Pancreas (tissue), 10 donors: ENCODE results near the gene MARS1. TPM values are rescaled to one million over a fixed set of nuclear protein-coding genes. Genes with fewer than 3 reads are reported as not detected.

Experiments used
- ATAC-seq, 4 donors: fragments of 200-7000 bp; cut with Tn5 transposase; one replicate each; pipeline versions ENCODE4 v1.8.0 to v1.9.1; 2020; ENCODE audit warnings: mild to moderate bottlenecking in 4 of 4, moderate library complexity in 4 of 4
- DNase-seq, 6 donors: peaks; one replicate each; pipeline ENCODE4 v3.0.0-alpha.2; 2020
- FAIRE-seq: peaks from 2 replicates; lab custom pipeline; 2012; peaks lifted over from hg19 to GRCh38; lab: Jason Lieb, UNC
- H3K27ac ChIP-seq, 4 donors: fragments of 200-600 bp; sonication (generic); 1 replicate in 3 of 4; 2 replicates in 1 of 4; pipeline versions ENCODE4 v1.5.0 to v1.8.0; 2020
- H3K27me3 ChIP-seq, 4 donors: fragments of 200-600 bp; one replicate each; pipeline ENCODE4 v1.8.0; 2021
- H3K36me3 ChIP-seq, 3 donors: fragments of 200-600 bp; sonication (generic) in 1 of 3; one replicate each; pipeline versions ENCODE4 v1.5.0 to v1.8.0; 2020 to 2021
- H3K4me1 ChIP-seq, 3 donors: fragments of 200-600 bp; one replicate each; pipeline ENCODE4 v1.8.0; 2021
- H3K4me3 ChIP-seq, 4 donors: fragments of 200-600 bp; sonication (generic) in 2 of 4; one replicate each; pipeline versions ENCODE4 v1.5.0 to v1.8.0; 2020 to 2021
- H3K9me3 ChIP-seq, 4 donors: fragments of 200-600 bp; one replicate each; pipeline ENCODE4 v1.8.0; 2021
- WGBS, 2 donors: extraction: QIAGEN DNeasy Blood & Tissue Kit; methylation state at CpG; one replicate each; pipeline ENCODE4 v1.1.7; 2013; 5-methylcytosine and 5-hydroxymethylcytosine counted together
- intact Hi-C, 3 donors: fragments of 100-400 bp; cut with DNase I; formaldehyde crosslinking; loops; one replicate each; pipeline versions ENCODE4 v1.11.1 to v1.14.2; 2022
- polyA plus RNA-seq, 2 donors: library from polyadenylated mRNA; stranded (reverse); fragments of 200-250 nt; gene quantifications; one replicate each; pipeline ENCODE4 v1.2.3, GENCODE V29; 2013
- total RNA-seq, 6 donors: library from RNA; stranded (reverse); fragmentation: NEBNext Ultra II Directional in 4 of 6; extraction: Animal tissue kit (Norgen Biotek cat#: 25700) in 4 of 6; gene quantifications; one replicate each; pipeline versions ENCODE4 v1.2.1 to v1.2.4, GENCODE V29; 2021 to 2023
- TF ChIP-seq, protein P1 (sequence below), 4 donors: fragments of 200-600 bp; sonication (generic) in 3 of 4; IDR thresholded peaks; one replicate each; pipeline versions ENCODE4 v1.5.0 to v1.8.0; 2021; ENCODE audit warnings: antibody characterized with exemption in 4 of 4
- donor health status: healthy with polysubstance abuse.
- donor health status: DM: no; HTN: no; CAD: no; lungs with moderate emphysema.
- donor health status: DM: no; HTN: no; CAD: no.
- donor health status: control.
- donor health status: control.
- donor health status: Bipolar disorder and iron deficiency.
- donor health status: DM: yes; HTN: yes; CAD: no.
- donor health status: DM: no; HTN: no; CAD: no.
- donor health status: DM: no; HTN: no; CAD: no.
- donor health status: DM: yes; HTN: yes; CAD: no.

MARS1 gene
- total and polyA plus RNA-seq, 8 donors, result 33.4 to 210 (median 88.8) TPM

DNA sequence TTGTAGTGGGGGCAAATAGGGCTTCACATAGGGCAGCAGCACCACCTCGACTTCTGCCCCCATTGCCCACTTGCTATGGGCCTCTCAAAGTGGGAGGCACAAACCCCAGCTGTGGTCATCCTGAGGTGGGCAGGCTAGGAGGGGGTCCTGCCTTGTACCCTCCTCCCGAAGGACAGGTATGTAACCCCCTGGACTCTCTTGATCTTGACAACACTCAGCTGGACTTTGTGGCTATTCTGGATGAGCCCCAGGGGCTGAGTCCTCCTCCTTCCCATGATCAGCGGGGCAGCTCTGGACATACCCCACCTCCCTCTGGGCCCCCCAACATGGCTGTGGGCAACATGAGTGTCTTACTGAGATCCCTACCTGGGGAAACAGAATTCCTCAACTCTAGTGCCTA is 16.2 kb upstream of the MARS1 start:
- Histone ChIP-seq H3K27me3 (peaks cover 0 to 4% (median 0%) of the 10 kb centered on the region in 4 donors), H3K9me3 (no peaks in the 10 kb centered on the region), H3K36me3 (no peaks in the 10 kb centered on the region), H3K4me3 (no peak overlapping the region), H3K27ac (no peak overlapping the region), H3K4me1 (peaks cover 3 to 5% (median 3%) of the 10 kb centered on the region in 3 donors)
- ATAC-seq (no peak), DNase-seq (peak in 1 of 6 donors; percentile 17), FAIRE-seq (no peak)
- TF ChIP-seq, protein P1, sequence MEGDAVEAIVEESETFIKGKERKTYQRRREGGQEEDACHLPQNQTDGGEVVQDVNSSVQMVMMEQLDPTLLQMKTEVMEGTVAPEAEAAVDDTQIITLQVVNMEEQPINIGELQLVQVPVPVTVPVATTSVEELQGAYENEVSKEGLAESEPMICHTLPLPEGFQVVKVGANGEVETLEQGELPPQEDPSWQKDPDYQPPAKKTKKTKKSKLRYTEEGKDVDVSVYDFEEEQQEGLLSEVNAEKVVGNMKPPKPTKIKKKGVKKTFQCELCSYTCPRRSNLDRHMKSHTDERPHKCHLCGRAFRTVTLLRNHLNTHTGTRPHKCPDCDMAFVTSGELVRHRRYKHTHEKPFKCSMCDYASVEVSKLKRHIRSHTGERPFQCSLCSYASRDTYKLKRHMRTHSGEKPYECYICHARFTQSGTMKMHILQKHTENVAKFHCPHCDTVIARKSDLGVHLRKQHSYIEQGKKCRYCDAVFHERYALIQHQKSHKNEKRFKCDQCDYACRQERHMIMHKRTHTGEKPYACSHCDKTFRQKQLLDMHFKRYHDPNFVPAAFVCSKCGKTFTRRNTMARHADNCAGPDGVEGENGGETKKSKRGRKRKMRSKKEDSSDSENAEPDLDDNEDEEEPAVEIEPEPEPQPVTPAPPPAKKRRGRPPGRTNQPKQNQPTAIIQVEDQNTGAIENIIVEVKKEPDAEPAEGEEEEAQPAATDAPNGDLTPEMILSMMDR (IDR thresholded peaks at IDR 0.05), result no peak
- 78 to 90% methylated on average over 3 of the region's 3 CpGs for WGBS, 2 donors
- intact Hi-C loops, result no loop called here

DNA sequence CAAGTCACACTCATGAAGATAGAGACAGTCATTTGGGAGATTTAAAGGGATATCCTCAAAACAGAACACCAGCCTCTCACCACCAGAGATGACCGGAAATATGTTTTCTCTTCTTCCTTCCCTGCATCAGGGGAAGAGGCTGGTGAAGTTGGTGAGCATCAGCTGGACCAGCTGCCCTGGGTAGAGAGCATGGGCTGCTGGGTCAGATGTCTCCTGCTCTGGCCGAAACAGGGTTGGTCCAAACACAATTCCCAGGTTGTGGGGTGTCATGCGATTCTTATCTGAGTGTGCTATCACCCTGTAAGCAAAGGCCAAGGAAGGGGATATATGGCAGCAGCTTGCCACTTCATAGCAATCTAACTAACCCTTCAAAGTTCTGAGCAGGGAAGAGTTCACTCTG is 15.5 kb upstream of the MARS1 start:
- Histone ChIP-seq H3K27ac (no peak overlapping the region), H3K4me1 (peaks cover 3 to 5% (median 3%) of the 10 kb centered on the region in 3 donors), H3K36me3 (no peaks in the 10 kb centered on the region), H3K9me3 (no peaks in the 10 kb centered on the region), H3K27me3 (peaks cover 0 to 4% (median 0%) of the 10 kb centered on the region in 4 donors), H3K4me3 (no peak overlapping the region)
- ATAC-seq (no peak), FAIRE-seq (no peak), DNase-seq (peak in 1 of 6 donors; percentile 13)
- WGBS, 2 donors, result 73 to 77% methylated on average over 3 of the region's 3 CpGs
- TF ChIP-seq, protein P1 (IDR thresholded peaks at IDR 0.05), result no peak
- intact Hi-C loops, result no loop called here

DNA sequence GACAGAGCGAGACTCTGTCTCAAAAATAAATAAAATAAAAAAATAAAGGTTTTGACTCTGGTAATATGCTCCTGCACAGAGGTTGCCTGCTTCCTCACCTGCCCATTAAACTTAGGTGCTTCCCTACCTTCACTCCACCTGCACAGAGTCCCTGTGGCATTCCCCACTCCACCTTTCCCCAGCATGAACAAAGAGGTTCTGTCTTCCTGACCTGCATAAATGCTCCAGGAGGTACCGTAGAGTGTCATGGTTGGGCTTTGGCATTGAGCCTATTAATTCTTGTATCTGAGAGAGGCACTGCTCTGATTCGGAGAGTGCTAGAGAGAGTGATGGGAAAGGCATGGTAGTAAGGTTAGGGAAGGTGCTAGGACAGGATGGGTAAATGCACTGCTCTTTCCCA is 14.5 kb upstream of the MARS1 start:
- whole genome bisulfite sequencing, 2 donors, result 38 to 41% methylated on average over 3 of the region's 3 CpGs
- peak in 3 of 4 donors; percentile 12 to 53 (median 46) for ATAC-seq

DNA sequence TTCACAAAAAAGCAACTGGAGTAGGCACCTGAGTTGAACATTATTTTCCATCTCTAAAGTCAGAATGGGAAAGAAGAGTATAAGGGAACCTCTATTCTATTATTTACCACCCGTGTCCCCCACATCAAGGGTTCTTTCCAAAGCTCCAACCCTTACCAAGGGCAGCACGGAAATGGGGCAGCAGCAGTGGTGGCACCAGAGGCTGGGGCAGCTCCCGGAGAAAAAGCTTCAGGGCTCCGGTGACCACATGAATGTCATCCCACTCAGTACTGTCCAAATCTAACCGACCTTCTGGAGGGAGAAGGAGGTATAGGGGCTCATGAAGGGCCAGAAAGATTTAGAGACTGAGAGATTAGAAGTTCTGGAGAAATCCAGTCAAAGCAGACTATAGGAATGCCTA is 14.0 kb upstream of the MARS1 start:
- FAIRE-seq (no peak), ATAC-seq (no peak), DNase-seq (peak in 1 of 6 donors; percentile 22)
- H3K4me3 ChIP-seq, result no peak overlapping the region
- H3K4me1 ChIP-seq, result peaks cover 3 to 5% (median 3%) of the 10 kb centered on the region in 3 donors
- H3K9me3 ChIP-seq, result no peaks in the 10 kb centered on the region
- H3K27ac ChIP-seq, result no peak overlapping the region
- intact Hi-C loops, result no loop called here
- peaks cover 0 to 4% (median 0%) of the 10 kb centered on the region in 4 donors for H3K27me3 ChIP-seq
- TF ChIP-seq, protein P1 (IDR thresholded peaks at IDR 0.05), result no peak
- WGBS, 2 donors, result 81 to 83% methylated on average over 5 of the region's 5 CpGs
- H3K36me3 ChIP-seq, result no peaks in the 10 kb centered on the region

More for the DNA sequence above, 14.5 kb upstream of the MARS1 start:
- Histone ChIP-seq H3K36me3 (no peaks in the 10 kb centered on the region), H3K27ac (no peak overlapping the region), H3K9me3 (no peaks in the 10 kb centered on the region), H3K4me1 (peaks cover 3 to 5% (median 3%) of the 10 kb centered on the region in 3 donors), H3K27me3 (peaks cover 0 to 4% (median 0%) of the 10 kb centered on the region in 4 donors), H3K4me3 (no peak overlapping the region)
- no peak for FAIRE-seq
- peak in 1 of 6 donors; percentile 5 for DNase-seq
- intact Hi-C loops, result no loop called here
- TF ChIP-seq, protein P1 (IDR thresholded peaks at IDR 0.05), result no peak

DNA sequence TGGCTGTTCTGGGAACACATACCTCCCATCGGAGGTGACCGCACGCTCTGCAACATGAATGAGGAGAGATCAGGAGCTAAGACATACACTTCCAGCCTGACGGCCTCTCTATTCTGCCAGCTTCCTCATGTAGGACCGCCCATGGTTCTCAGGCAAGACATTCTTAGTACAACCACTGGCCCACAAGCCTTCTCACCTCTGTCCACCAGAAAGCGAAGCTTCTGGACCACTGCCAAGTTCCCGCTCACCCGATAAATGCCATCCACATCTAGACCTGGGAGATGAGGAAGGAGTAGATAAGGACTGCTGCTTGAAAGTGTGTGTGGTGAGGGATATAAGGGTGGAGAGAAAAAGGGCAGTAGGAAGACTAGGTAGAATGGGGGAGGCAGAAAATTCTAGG is 13.4 kb upstream of the MARS1 start:
- H3K27me3 ChIP-seq, result peaks cover 0 to 4% (median 0%) of the 10 kb centered on the region in 4 donors
- peaks cover 3 to 5% (median 3%) of the 10 kb centered on the region in 3 donors for H3K4me1 ChIP-seq
- no peak for FAIRE-seq
- no peak overlapping the region for H3K4me3 ChIP-seq
- intact Hi-C loops, result no loop called here
- peak in 1 of 6 donors; percentile 55 for DNase-seq
- no peak overlapping the region for H3K27ac ChIP-seq
- ATAC-seq, result no peak
- 75 to 76% methylated on average over 8 of the region's 8 CpGs for WGBS, 2 donors
- no peaks in the 10 kb centered on the region for H3K36me3 ChIP-seq
- no peaks in the 10 kb centered on the region for H3K9me3 ChIP-seq
- TF ChIP-seq, protein P1 (IDR thresholded peaks at IDR 0.05), result no peak
